GM10847 (cell line): Measurements from ENCODE around the gene BPTF.

Experiments
- POLR2A ChIP-seq: IDR thresholded peaks from 2 replicates; pipeline ENCODE4 v1.6.1; 2011; ENCODE audit not compliant: insufficient read length; ENCODE audit errors: extremely low read depth

The BPTF gene

DNA sequence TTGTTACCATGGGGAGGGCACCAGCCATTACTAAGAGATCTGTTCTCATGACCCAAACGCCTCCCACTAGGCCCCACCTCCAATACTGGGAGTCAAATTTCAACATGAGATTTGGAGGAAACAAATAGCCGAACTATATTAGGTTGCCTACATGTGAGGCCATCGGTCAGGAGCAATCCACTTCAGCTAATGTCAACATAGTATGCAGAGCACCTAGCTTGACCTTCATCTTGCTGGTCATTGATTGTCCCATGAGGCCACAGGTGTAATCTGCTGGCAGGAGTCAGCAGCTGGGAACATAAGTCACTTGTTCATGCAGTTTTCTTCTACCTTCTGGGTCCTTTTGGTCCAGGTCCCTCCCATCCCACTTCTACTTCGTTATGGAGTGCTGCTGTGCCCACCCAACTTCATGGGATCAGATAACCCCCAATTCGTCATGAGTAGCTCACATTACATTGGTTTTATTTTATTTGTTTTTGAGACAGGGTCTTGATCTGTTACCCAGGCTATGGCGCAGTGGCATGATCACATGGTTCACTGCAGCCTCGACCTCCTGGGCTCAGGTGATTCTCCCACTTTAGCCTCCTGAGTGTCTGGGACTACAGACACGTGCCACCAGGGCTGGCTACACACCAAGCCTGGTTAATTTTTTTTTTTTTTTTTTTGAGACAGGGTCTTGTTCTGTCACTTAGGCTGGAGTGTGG lies 204.4 kb downstream of the BPTF start:
- TF ChIP-seq POLR2A, result no peak
